Left lung (tissue), 10 donors: ENCODE results near the gene PCP4L1. TPM values are rescaled to one million over a fixed set of nuclear protein-coding genes. Genes with fewer than 3 reads are reported as not detected.

Experiments
- ATAC-seq: fragments of 200-7000 bp; cut with Tn5 transposase; one replicate; pipeline ENCODE4 v1.9.1; 2020; ENCODE audit warnings: moderate library complexity
- DNase-seq, 4 donors: peaks; one replicate each; pipeline ENCODE4 v3.0.0-alpha.2; 2013 to 2020
- H3K27ac ChIP-seq, 2 donors: fragments of 200-600 bp; sonication (generic) in 1 of 2; one replicate each; pipeline versions ENCODE4 v1.5.0 to v1.8.0; 2020 to 2021
- H3K27me3 ChIP-seq, 2 donors: fragments of 200-600 bp; sonication (generic) in 1 of 2; one replicate each; pipeline versions ENCODE4 v1.5.0 to v1.8.0; 2020 to 2021
- H3K36me3 ChIP-seq, 2 donors: fragments of 200-600 bp; sonication (generic) in 1 of 2; one replicate each; pipeline versions ENCODE4 v1.5.0 to v1.8.0; 2020 to 2021
- H3K4me1 ChIP-seq, 2 donors: fragments of 200-600 bp; one replicate each; pipeline ENCODE4 v1.8.0; 2021
- H3K4me3 ChIP-seq, 2 donors: fragments of 200-600 bp; sonication (generic) in 1 of 2; one replicate each; pipeline versions ENCODE4 v1.5.0 to v1.8.0; 2020 to 2021; ENCODE audit warnings: mild to moderate bottlenecking in 1 of 2
- H3K9me3 ChIP-seq, 2 donors: fragments of 200-600 bp; sonication (generic) in 1 of 2; one replicate each; pipeline versions ENCODE4 v1.5.0 to v1.8.0; 2020 to 2021
- CTCF ChIP-seq, 2 donors: fragments of 200-600 bp; sonication (generic) in 1 of 2; IDR thresholded peaks; one replicate each; pipeline versions ENCODE4 v1.5.0 to v1.8.0; 2021; ENCODE audit warnings: antibody characterized with exemption in 2 of 2
- intact Hi-C, 2 donors: fragments of 100-400 bp; cut with DNase I; formaldehyde crosslinking; loops; one replicate each; pipeline versions ENCODE4 v1.11.2 to v1.14.2; 2022
- polyA plus RNA-seq, 6 donors: library from polyadenylated mRNA; unstranded; fragments of 120-200 nt; gene quantifications; one replicate each; pipeline ENCODE4 v1.2.1, GENCODE V29; 2013; ENCODE audit not compliant: insufficient read length in 6 of 6
- total RNA-seq, 2 donors: library from RNA; stranded (reverse); fragmentation: NEBNext Ultra II Directional; extraction: Animal tissue kit (Norgen Biotek cat#: 25700); gene quantifications; one replicate each; pipeline ENCODE4 v1.2.1, GENCODE V29; 2021
- donor health status: DM: no; HTN: yes; CAD: no.
- donor health status: DM: no; HTN: no; CAD: no.

The PCP4L1 gene
- total and polyA plus RNA-seq, 8 donors = 0.53 to 6.6 (median 1.3) TPM

- Histone ChIP-seq H3K4me3 (no peak overlapping the region), H3K36me3 (no peaks in the 10 kb centered on the region), H3K27ac (no peak overlapping the region), H3K4me1 (no peaks in the 10 kb centered on the region), H3K9me3 (no peaks in the 10 kb centered on the region), H3K27me3 (peaks cover 0 to 12% of the 10 kb centered on the region in 2 donors)
- intact Hi-C loops = no loop called here
- ATAC-seq (no peak), DNase-seq (peak in 1 of 4 donors; percentile 7)
- no peak for TF ChIP-seq CTCF (IDR thresholded peaks at IDR 0.05)
Observed at GRCh38 chr1:161266836-161267235, 8.3 kb downstream of the PCP4L1 start.

- H3K9me3 ChIP-seq = no peaks in the 10 kb centered on the region
- DNase-seq (no peak), ATAC-seq (peak; percentile 30)
- H3K27me3 ChIP-seq = peaks cover 0 to 8% of the 10 kb centered on the region in 2 donors
- intact Hi-C loops = no loop called here
- H3K4me1 ChIP-seq = no peaks in the 10 kb centered on the region
- no peak for TF ChIP-seq CTCF (IDR thresholded peaks at IDR 0.05)
- H3K27ac ChIP-seq = no peak overlapping the region
- no peaks in the 10 kb centered on the region for H3K36me3 ChIP-seq
- no peak overlapping the region for H3K4me3 ChIP-seq
Observed at GRCh38 chr1:161267321-161267720, 8.8 kb downstream of the PCP4L1 start.

GRCh38 chr1:161273402-161273801 is 14.9 kb downstream of the PCP4L1 start:
- H3K9me3 ChIP-seq = no peaks in the 10 kb centered on the region
- intact Hi-C loops = no loop called here
- no peak overlapping the region for H3K27ac ChIP-seq
- ATAC-seq (no peak), DNase-seq (no peak)
- H3K36me3 ChIP-seq = no peaks in the 10 kb centered on the region
- TF ChIP-seq CTCF (IDR thresholded peaks at IDR 0.05) = no peak
- no peaks in the 10 kb centered on the region for H3K4me1 ChIP-seq
- no peak overlapping the region for H3K4me3 ChIP-seq
- H3K27me3 ChIP-seq = no peaks in the 10 kb centered on the region

- H3K36me3 ChIP-seq = no peaks in the 10 kb centered on the region
- no peak overlapping the region for H3K27ac ChIP-seq
- no peak for ATAC-seq
- H3K4me3 ChIP-seq = no peak overlapping the region
- no peaks in the 10 kb centered on the region for H3K27me3 ChIP-seq
- H3K9me3 ChIP-seq = no peaks in the 10 kb centered on the region
- DNase-seq = no peak
- no peaks in the 10 kb centered on the region for H3K4me1 ChIP-seq
- intact Hi-C loops = no loop called here
- TF ChIP-seq CTCF (IDR thresholded peaks at IDR 0.05) = no peak
Observed at GRCh38 chr1:161274874-161275273, 16.3 kb downstream of the PCP4L1 start.

GRCh38 chr1:161282991-161283390 is 24.4 kb downstream of the PCP4L1 start:
- peak; percentile 59 for ATAC-seq
- intact Hi-C loops = no loop called here

More at GRCh38 chr1:161282991-161283390, 24.4 kb downstream of the PCP4L1 start:
- DNase-seq = no peak
- Histone ChIP-seq H3K27me3 (no peaks in the 10 kb centered on the region), H3K4me1 (no peaks in the 10 kb centered on the region), H3K9me3 (no peaks in the 10 kb centered on the region), H3K4me3 (no peak overlapping the region), H3K36me3 (no peaks in the 10 kb centered on the region), H3K27ac (no peak overlapping the region)
- no peak for TF ChIP-seq CTCF (IDR thresholded peaks at IDR 0.05)
